T-helper 2 cell treated with Interferon-gamma antibody and Interleukin-4, amounts not matched to agents 5 μg/mL and 100 μg/mL, for 36 hours (primary cell): ENCODE results near the gene MUC6.

Experiments
- DNase-seq: peaks from one replicate; pipeline ENCODE4 v3.0.0; 2021; ENCODE audit warnings: low spot score
- H3K27ac Mint-ChIP-seq: one replicate; pipeline ENCODE4 v1.8.0; 2021; ENCODE audit warnings: mild to moderate bottlenecking, mixed read lengths
- H3K27me3 Mint-ChIP-seq: one replicate; pipeline ENCODE4 v1.8.0; 2021; ENCODE audit warnings: low read depth, mixed read lengths
- H3K36me3 Mint-ChIP-seq: one replicate; pipeline ENCODE4 v1.8.0; 2021; ENCODE audit warnings: low read depth, mixed read lengths
- H3K4me1 Mint-ChIP-seq: one replicate; pipeline ENCODE4 v1.8.0; 2021; ENCODE audit warnings: low read depth, mixed read lengths
- H3K4me3 Mint-ChIP-seq: one replicate; pipeline ENCODE4 v1.8.0; 2022; ENCODE audit warnings: mild to moderate bottlenecking, moderate library complexity, mixed read lengths
- H3K9me3 Mint-ChIP-seq: one replicate; pipeline ENCODE4 v1.8.0; 2021; ENCODE audit warnings: mixed read lengths

The MUC6 gene

DNA sequence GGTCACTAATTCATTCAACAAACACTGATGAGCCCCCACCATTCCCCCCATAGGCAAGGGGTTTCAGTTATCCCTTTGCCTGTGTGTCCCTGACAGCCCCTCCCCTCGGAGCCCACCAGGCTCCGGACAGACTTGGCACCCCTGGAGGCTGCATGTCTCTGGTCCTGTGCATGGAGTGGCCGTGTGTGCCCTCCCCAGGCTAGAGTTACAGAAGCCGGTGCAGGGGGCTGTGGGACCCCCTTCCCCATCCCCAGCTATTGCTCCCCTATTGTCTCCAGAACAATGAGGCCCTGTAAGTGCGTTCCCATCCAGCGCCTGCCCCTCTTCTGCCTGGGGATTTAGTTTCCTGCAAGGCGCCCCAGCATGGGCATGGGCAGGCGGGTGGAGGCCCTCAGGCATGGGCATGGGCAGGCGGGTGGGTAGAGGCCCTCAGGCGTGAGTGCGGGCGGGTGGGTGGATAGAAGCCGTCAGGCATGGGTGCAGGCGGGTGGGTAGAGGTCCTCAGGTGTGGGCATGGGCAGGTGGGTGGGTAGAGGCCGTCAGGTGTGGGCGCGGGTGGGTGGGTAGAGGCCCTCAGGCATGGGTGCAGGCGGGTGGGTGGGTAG is 39.6 kb upstream of the MUC6 start:
- H3K4me1 Mint-ChIP-seq = no peaks in the 10 kb centered on the region
- H3K4me3 Mint-ChIP-seq = no peak overlapping the region
- no peak overlapping the region for H3K27ac Mint-ChIP-seq
- DNase-seq = no peak
- no peaks in the 10 kb centered on the region for H3K27me3 Mint-ChIP-seq
- H3K36me3 Mint-ChIP-seq = no peaks in the 10 kb centered on the region
- no peaks in the 10 kb centered on the region for H3K9me3 Mint-ChIP-seq

DNA sequence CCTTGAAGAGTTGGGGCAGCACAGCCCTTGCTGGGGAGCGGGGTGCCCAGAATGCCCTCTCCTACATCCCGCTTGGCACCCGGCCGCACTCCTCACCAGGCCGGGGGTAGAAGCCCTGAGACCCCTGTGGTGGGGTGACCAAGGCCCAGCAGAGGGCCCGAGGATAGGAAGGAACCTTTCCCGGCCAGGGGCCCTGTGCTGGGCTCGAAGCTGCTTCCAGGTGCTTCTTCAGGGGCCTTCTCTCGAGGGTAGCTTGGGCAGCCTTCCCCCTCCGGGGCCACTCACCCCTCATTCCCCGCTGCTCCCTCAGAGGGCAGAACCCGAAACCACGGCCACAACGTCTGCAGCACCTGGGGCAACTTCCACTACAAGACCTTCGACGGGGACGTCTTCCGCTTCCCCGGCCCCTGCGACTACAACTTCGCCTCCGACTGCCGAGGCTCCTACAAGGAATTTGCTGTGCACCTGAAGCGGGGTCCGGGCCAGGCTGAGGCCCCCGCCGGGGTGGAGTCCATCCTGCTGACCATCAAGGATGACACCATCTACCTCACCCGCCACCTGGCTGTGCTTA is 38.9 kb upstream of the MUC6 start:
- no peaks in the 10 kb centered on the region for H3K27me3 Mint-ChIP-seq
- no peaks in the 10 kb centered on the region for H3K36me3 Mint-ChIP-seq
- H3K9me3 Mint-ChIP-seq = no peaks in the 10 kb centered on the region
- H3K4me1 Mint-ChIP-seq = no peaks in the 10 kb centered on the region
- DNase-seq = no peak
- no peak overlapping the region for H3K4me3 Mint-ChIP-seq
- H3K27ac Mint-ChIP-seq = no peak overlapping the region

DNA sequence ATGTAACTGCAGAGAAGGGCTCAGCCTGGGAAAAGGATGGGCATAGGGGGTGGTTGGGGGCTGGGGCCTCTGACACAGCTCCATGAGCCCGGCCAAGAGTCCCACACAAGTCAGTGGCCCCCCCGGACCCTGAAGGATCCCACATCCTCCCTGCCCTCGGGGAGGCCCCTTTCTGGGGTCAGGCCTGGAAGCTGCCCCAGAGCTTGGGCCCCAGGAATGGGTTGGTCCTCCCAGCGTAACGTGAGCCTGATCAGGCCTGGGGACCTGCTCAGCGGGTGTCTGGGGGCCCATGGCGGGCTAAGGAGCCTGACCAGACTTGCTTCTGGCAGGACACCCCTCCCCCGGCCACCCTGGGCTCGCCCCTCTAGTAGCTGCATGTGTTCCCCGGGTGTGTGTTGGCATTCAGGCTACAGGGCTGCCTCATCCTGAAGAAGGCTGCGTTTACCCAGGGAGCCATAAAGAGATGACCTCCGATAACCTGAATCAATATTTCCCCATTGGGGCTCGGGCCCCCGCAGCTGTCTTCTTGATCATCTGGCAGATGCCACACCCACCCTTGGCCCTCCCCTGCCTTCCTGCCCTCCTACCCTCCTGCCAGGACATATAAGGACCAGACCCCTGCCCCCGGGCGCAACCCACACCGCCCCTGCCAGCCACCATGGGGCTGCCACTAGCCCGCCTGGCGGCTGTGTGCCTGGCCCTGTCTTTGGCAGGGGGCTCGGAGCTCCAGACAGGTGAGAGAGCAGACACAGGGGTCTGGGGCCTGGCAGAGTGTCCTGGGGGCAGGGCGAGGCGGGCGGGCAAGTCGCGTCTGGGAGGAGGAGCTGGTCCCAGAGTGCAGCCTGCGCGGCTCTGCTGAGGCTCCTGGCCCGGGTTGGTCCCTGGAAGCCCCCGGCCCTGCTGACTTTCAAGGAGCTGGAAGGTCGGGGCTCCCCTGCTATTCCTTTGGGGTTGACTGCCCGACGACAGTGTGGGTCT is 38.0 kb upstream of the MUC6 start, which contains the start of gene MUC2:
TSS of gene MUC2 (plus strand) at position 631 of the 978 bp plus-strand sequence.
- Mint-ChIP-seq H3K4me3 (no peak within 1 kb of the TSS), H3K36me3 (no peaks in the 10 kb centered on the region), H3K9me3 (no peaks in the 10 kb centered on the region), H3K4me1 (no peaks in the 10 kb centered on the region), H3K27me3 (no peaks in the 10 kb centered on the region), H3K27ac (no peak within 1 kb of the TSS)
- no peak for DNase-seq

DNA sequence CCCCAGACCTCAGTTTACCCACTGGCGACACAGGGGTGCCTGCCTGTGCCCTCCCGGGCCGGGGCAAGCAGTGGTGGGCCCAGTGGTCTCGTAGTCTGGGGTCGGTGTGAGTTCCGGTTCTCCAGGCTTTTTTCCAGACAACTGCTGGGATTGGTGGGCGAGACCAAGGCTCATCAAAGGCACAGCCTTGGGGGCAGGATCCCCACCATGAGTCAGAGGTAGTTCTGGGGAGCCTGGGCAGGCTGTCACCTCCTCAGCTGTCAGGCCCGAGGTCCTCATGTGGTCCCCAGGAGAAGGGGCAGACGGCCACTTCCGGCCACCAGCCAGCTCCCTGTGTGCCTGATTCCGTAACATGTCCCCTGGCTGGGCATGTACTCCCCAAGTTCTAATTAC is 37.3 kb upstream of the MUC6 start:
- Mint-ChIP-seq H3K9me3 (no peaks in the 10 kb centered on the region), H3K27me3 (no peaks in the 10 kb centered on the region), H3K27ac (no peak overlapping the region), H3K4me3 (no peak overlapping the region), H3K4me1 (no peaks in the 10 kb centered on the region), H3K36me3 (no peaks in the 10 kb centered on the region)
- no peak for DNase-seq

DNA sequence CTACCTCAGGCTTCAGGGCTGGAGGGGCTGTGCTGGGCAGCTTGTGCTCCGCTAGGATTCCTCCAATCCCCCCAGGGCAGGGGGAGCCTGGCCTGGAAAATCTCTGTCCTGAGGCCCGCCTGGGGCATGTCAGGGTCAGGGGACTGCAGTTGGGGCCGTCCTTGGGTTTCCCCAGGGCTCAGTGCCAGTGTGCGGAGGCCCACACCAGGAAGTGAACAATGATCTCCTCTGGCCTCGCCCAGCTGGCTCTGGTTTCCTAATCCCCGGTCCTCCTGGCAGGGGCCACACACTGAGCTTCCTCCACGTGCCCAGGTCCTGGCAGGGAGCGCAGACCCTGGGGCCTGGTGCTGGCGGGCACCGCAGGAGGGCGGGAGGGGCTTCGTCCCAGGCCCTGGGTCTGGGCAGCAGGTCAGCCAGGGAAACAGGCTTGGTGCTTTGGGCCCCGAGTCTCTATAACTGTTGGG is 36.8 kb upstream of the MUC6 start:
- no peaks in the 10 kb centered on the region for H3K36me3 Mint-ChIP-seq
- DNase-seq = no peak
- H3K4me1 Mint-ChIP-seq = no peaks in the 10 kb centered on the region

DNA sequence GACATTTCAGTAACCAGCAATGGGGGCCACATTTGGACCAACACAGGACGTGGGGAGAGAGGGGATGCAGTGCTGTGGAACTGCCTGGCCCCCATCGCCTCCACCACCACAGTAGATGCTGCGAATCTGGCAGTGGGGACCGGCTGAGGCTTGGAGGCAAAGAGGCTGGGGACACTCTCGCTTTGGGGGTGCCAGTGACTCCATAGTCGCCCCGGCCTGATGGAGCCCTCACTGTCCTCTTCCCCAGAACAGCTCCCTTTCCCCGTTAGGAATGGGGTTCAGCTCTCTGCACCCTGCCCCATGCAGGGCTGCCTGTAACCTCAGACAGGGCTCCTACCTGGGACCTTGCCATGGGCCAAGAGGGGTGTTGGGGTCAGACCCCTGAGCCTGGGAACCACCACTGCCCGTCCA is 36.3 kb upstream of the MUC6 start:
- no peaks in the 10 kb centered on the region for H3K9me3 Mint-ChIP-seq

More for the DNA sequence above, 36.8 kb upstream of the MUC6 start:
- H3K27me3 Mint-ChIP-seq = no peaks in the 10 kb centered on the region
- no peak overlapping the region for H3K27ac Mint-ChIP-seq
- H3K4me3 Mint-ChIP-seq = no peak overlapping the region
- H3K9me3 Mint-ChIP-seq = no peaks in the 10 kb centered on the region

DNA sequence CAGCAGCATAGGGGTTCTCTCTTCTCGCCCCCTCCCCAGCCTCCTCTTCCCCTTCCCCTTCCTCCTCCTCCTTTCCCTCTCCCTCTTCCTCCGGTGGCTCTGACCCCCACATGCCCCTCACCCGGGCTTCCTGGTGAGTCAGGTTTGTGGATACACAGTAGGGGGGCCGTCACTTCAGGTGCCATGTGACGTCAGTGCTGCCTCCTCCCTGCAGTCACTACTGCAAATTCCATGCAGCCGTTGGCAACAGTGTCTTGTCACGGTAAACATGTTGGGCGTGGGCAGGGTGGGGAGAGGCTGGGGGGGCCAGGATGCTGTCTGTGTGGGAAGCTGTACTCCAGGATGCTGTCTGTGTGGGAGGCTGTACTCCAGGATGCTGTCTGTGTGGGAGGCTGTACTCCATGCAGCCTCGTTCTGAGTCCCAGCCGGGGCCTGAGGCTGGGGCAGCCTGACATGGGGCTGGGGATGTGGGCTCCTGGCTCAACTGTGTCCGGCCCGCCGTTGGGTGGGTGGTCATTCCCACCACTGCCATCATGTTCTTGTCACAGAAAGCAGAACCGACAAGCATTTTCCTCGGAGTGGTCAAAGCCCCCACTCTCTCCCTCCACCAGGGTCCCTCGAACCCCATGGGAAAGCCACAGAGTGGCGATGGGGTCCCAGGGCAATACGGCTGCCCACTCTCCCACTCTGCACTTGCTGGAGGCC is 35.8 kb upstream of the MUC6 start:
- Mint-ChIP-seq H3K27ac (no peak overlapping the region), H3K27me3 (no peaks in the 10 kb centered on the region), H3K4me1 (no peaks in the 10 kb centered on the region), H3K36me3 (no peaks in the 10 kb centered on the region), H3K9me3 (no peaks in the 10 kb centered on the region), H3K4me3 (no peak overlapping the region)
- no peak for DNase-seq

More for the DNA sequence above, 36.3 kb upstream of the MUC6 start:
- Mint-ChIP-seq H3K4me3 (no peak overlapping the region), H3K27me3 (no peaks in the 10 kb centered on the region), H3K27ac (no peak overlapping the region), H3K36me3 (no peaks in the 10 kb centered on the region), H3K4me1 (no peaks in the 10 kb centered on the region)
- no peak for DNase-seq

DNA sequence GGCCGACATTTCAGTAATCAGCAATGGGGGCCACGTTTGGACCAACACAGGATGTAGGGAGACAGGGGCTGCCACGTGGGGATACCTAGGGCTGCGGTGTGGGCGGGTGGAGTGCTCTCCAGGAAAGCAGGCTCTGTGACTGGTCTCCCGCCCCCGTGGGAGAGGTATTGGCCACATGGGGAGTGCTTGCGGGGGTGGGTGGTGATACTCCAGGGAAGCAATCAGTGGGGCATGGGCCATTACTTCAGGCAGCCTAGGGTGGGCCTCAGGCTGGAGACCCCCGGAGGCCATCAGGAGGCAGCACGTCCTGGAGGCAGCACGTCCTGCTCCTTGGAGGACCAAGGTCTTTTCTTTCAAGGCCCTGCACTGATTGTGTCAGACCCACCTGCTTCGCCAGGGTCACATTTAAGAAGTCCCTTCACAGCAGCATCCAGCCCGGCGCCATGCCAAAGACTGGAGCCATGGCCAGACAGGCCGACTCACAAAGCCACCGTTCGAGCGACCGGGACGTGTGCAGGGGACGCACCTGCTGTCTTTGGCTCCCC is 35.1 kb upstream of the MUC6 start:
- no peaks in the 10 kb centered on the region for H3K36me3 Mint-ChIP-seq
- no peaks in the 10 kb centered on the region for H3K9me3 Mint-ChIP-seq
- peaks cover under 1% of the 10 kb centered on the region for H3K27me3 Mint-ChIP-seq
- DNase-seq = no peak
- no peak overlapping the region for H3K4me3 Mint-ChIP-seq
- no peak overlapping the region for H3K27ac Mint-ChIP-seq
- no peaks in the 10 kb centered on the region for H3K4me1 Mint-ChIP-seq

DNA sequence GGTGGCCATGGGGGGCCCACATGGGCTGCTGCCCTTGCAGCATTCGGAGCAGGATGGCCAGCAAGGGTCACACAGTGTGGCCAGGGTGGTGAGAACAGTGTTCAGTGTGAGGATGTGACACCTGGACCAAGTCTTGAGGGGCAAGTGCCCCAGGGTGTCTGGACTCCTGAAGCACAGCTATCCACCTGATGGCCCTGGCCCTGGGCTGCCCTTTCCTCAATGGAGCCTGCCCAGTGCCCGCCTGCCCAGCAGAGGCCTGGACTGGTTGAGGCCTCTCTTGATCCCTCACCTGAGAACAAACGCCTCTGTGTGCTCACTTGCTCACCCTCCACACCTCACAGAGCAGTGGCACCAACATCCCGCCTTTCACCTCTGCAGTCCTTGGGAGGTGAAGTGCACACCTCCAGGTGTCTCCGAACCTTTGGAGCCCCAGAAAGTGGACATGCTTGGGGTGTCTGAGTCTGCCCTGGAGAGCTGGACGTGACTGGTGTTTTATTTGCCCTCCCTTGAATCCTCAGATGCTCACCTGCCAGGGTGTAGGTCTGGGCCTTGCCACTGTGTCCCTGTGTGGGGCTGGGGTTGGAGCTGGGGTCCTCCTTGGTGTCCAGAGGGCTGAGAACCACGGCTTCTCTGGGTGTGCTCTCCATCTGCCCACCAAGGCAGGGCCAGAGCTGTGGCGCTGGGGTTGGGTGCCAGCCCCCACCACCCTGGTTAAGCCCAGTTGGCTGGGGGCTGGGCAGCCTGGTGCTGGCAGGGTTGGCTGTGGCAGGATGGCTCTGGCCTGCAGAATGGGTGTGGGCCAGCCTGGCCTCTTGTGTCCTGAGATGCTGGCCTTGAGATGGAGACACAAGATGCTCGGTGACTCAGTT is 34.3 kb upstream of the MUC6 start:
- H3K27me3 Mint-ChIP-seq = peaks cover 2% of the 10 kb centered on the region
- H3K4me1 Mint-ChIP-seq = no peaks in the 10 kb centered on the region
- no peaks in the 10 kb centered on the region for H3K9me3 Mint-ChIP-seq
- H3K4me3 Mint-ChIP-seq = no peak overlapping the region
- no peak overlapping the region for H3K27ac Mint-ChIP-seq
- no peak for DNase-seq
- H3K36me3 Mint-ChIP-seq = no peaks in the 10 kb centered on the region

DNA sequence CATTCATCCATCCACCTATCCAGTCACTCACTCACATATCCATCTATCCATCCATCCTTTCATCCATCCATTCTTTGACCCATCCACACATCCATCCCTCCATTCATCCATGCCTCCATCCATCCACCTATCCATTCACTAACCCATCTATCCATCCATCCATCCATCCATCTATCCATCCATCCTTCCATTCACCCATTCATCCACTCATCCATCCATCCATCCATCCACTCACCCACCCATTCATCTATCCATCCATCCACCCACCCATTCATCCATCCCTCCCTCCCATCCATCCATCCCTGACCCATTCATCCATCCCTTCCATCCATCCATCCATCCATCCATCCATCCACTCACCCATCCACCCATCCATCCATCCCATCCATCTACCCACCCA is 33.2 kb upstream of the MUC6 start:
- Mint-ChIP-seq H3K27me3 (peaks cover 6% of the 10 kb centered on the region), H3K9me3 (no peaks in the 10 kb centered on the region), H3K36me3 (no peaks in the 10 kb centered on the region), H3K27ac (no peak overlapping the region), H3K4me1 (no peaks in the 10 kb centered on the region), H3K4me3 (no peak overlapping the region)
- no peak for DNase-seq

DNA sequence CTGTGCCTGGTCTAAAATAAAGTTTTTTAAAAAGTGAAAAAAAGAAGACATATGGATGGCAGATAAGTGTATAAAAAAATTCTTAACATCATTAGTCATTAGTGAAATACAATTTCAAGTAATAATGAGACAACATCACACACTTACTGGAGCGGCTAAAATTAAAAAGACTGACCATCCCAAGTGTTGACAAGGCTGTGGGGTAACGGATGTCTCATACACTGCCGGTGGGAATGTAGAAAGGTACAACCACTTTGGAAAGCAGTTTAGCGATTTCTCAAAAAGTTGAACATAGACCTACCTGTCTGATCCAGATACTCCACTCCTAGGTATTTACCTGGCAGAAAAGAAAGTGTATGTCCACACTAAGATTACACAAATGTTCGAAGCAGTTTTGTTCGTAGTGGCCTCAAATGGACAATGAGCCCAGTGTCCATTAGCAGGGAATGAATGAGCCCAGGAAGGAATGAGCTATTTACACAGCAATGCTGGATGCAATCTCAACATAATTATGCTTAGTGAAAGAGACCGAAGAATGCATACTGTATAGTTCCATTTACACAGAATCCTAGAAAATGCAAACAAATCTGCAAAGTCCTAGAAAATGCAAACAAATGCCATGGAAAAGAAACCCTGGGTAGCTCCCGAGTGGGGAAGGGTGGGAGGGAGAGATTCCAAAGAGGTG is 31.4 kb upstream of the MUC6 start:
- Mint-ChIP-seq H3K4me1 (no peaks in the 10 kb centered on the region), H3K9me3 (no peaks in the 10 kb centered on the region), H3K27ac (no peak overlapping the region), H3K36me3 (no peaks in the 10 kb centered on the region), H3K27me3 (peaks cover 6% of the 10 kb centered on the region), H3K4me3 (no peak overlapping the region)
- no peak for DNase-seq

DNA sequence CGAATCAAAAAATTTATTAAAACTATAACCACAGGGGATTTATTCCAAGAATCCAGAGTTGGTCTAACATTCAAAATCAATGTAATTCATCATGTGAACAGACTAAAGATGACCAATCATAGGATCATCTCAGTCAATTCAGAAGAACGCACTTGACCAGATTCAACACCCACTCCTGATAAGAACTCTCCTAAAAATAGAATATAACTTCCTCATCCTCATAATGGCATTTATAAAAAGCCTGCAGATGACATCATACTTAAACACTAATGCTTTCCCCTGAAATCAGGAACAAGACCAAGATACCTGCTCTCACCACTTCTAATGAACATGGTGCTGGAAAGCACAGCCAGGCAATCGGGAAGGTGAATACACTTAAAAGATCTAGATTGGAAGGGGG is 27.6 kb upstream of the MUC6 start:
- no peak for DNase-seq
- H3K9me3 Mint-ChIP-seq = no peaks in the 10 kb centered on the region
- no peak overlapping the region for H3K4me3 Mint-ChIP-seq
- H3K4me1 Mint-ChIP-seq = no peaks in the 10 kb centered on the region
- peaks cover 6% of the 10 kb centered on the region for H3K27me3 Mint-ChIP-seq
- H3K36me3 Mint-ChIP-seq = no peaks in the 10 kb centered on the region
- no peak overlapping the region for H3K27ac Mint-ChIP-seq
